ENCODE results near the gene CGB8.

Gene CGB8

GRCh38 chr19:49056101-49056901, 7.4 kb upstream of the CGB8 start (continued):
- TF ChIP-seq ZEB2 (tag by site-specific recombination; IDR thresholded peaks at IDR 0.05) (peak; percentile 36; the same call in 1 of the 2 replicates), ZNF391 (tag by site-specific recombination; IDR thresholded peaks at IDR 0.05; ENCODE audit: borderline replicate concordance, low read depth) (no peak), ZNF404 (tag by site-specific recombination; IDR thresholded peaks at IDR 0.05) (no peak), ZXDB (tag by site-specific recombination; IDR thresholded peaks at IDR 0.05) (peak; percentile 40; the same call in 1 of the 2 replicates), GLIS2 (tag by site-specific recombination; IDR thresholded peaks at IDR 0.05) (peak; percentile 96), ZBTB8A (tag by site-specific recombination; IDR thresholded peaks at IDR 0.05) (no peak), OVOL3 (tag by site-specific recombination; IDR thresholded peaks at IDR 0.05) (no peak), ZNF112 (tag by site-specific recombination; IDR thresholded peaks at IDR 0.05) (no peak), ZNF184 (tag by site-specific recombination; IDR thresholded peaks at IDR 0.05) (no peak), KLF1 (tag by site-specific recombination; IDR thresholded peaks at IDR 0.05) (peak; percentile 90), PATZ1 (tag by site-specific recombination; IDR thresholded peaks at IDR 0.05) (peak; percentile 92), ZNF654 (tag by site-specific recombination; IDR thresholded peaks at IDR 0.05; ENCODE audit: low read depth) (no peak), KLF8 (tag by site-specific recombination; IDR thresholded peaks at IDR 0.05) (peak; percentile 84), ZNF24 (tag by site-specific recombination; IDR thresholded peaks at IDR 0.05) (no peak), ZNF292 (tag by site-specific recombination; IDR thresholded peaks at IDR 0.05; ENCODE audit: borderline replicate concordance, low read depth) (no peak), ZNF792 (tag by site-specific recombination; IDR thresholded peaks at IDR 0.05) (no peak), ZBTB11 (tag by site-specific recombination; conservative IDR thresholded peaks at IDR 0.05; ENCODE audit: low read depth) (peak; percentile 32; the same call in 1 of the 2 replicates), ZNF530 (tag by site-specific recombination; IDR thresholded peaks at IDR 0.05; ENCODE audit: low read depth) (no peak), TRIM28 (IDR thresholded peaks at IDR 0.05; ENCODE audit: borderline replicate concordance, low read length) (no peak), GLI4 (tag by site-specific recombination; IDR thresholded peaks at IDR 0.05) (no peak), ZNF830 (tag by site-specific recombination; IDR thresholded peaks at IDR 0.05; ENCODE audit: low read depth) (no peak), ZIC2 (tag by site-specific recombination; IDR thresholded peaks at IDR 0.05) (peak; percentile 75), ZNF155 (tag by site-specific recombination; IDR thresholded peaks at IDR 0.05) (no peak), EGR2 (tag by site-specific recombination; IDR thresholded peaks at IDR 0.05; ENCODE audit: low read depth) (peak; percentile 74), ZNF239 (tag by site-specific recombination; IDR thresholded peaks at IDR 0.05) (no peak), KLF9 (tag by site-specific recombination; IDR thresholded peaks at IDR 0.05; ENCODE audit: low read depth) (peak; percentile 99), ZNF19 (tag by site-specific recombination; IDR thresholded peaks at IDR 0.05; ENCODE audit: low read depth) (no peak), ZNF600 (tag by site-specific recombination; IDR thresholded peaks at IDR 0.05) (0 out of 2 replicates have a peak, but pooled peaks have one; percentile 25), PRDM4 (tag by site-specific recombination; IDR thresholded peaks at IDR 0.05) (no peak)
- TF ChIP-seq, protein P1, sequence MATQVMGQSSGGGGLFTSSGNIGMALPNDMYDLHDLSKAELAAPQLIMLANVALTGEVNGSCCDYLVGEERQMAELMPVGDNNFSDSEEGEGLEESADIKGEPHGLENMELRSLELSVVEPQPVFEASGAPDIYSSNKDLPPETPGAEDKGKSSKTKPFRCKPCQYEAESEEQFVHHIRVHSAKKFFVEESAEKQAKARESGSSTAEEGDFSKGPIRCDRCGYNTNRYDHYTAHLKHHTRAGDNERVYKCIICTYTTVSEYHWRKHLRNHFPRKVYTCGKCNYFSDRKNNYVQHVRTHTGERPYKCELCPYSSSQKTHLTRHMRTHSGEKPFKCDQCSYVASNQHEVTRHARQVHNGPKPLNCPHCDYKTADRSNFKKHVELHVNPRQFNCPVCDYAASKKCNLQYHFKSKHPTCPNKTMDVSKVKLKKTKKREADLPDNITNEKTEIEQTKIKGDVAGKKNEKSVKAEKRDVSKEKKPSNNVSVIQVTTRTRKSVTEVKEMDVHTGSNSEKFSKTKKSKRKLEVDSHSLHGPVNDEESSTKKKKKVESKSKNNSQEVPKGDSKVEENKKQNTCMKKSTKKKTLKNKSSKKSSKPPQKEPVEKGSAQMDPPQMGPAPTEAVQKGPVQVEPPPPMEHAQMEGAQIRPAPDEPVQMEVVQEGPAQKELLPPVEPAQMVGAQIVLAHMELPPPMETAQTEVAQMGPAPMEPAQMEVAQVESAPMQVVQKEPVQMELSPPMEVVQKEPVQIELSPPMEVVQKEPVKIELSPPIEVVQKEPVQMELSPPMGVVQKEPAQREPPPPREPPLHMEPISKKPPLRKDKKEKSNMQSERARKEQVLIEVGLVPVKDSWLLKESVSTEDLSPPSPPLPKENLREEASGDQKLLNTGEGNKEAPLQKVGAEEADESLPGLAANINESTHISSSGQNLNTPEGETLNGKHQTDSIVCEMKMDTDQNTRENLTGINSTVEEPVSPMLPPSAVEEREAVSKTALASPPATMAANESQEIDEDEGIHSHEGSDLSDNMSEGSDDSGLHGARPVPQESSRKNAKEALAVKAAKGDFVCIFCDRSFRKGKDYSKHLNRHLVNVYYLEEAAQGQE (tag by site-specific recombination; IDR thresholded peaks at IDR 0.05) = no peak
